ENCODE measurements around the gene BAIAP2.

The BAIAP2 gene

DNA sequence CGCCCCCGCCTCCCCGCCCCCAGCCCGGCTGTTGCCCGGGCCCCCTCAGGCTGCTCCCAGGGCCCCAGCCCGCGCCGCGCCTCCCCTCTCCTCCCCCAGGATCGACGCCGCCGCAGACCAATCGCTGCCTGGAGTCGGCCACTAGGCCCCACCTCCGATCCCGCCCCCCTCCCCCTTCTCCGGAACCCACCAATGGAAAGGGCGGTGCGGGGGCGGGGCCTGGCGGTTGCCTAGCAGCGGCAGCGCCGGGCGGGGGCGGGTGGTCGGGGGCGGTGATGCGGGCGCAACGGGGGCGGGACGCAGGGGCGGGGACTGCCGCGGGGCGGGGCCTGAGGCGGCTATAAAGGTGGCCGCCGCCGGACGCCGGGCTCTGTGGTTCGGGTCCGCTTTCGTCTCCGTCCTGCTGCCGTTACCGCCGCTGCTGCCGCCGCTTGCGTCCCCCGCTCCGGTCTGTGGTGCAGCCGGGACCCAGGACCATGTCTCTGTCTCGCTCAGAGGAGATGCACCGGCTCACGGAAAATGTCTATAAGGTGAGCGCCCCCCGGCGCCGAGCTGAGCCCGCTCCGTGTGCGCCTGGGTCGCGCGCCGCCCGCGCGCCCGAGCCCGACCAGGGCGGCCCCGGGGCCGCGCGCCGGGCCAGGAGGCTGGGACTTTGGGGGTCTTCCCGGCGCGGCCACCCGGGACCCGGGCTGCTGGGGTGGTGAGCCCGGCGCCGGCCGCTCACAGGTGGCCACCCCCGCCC is at the start of gene BAIAP2:
BAIAP2 (plus strand) TSS at position 373 of the 742 bp plus-strand sequence; CDS start at position 477, 104 bp downstream.
- CTCF ChIA-PET, result interaction anchor here (1.2 to 1.7 kb wide), 2 partner anchors 11 to 68 kb away, joined by 3 to 5 read pairs; no protein-coding TSS in a partner anchor
- H3K27ac Mint-ChIP-seq, result peak within 1 kb of the TSS; percentile 42

DNA sequence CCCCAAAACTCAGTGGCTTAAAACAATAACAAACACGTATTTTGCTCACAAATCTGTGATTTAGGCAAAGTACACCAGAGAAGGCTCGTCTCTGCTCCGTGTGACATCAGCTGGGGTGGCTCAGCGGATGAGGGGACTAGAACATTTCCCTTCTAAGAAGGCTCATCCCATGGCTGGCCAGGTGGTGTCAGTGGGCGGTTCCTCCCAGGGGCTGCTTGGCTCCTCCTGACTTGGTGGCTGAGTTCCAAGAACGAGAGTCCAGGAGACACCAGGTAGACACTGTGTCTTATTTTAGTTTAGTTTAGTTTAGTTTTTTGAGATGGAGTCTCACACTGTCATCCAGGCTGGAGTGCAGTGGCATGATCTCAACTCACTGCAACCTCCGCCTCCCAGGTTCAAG is 48.9 kb upstream of the BAIAP2 start:
- no peak overlapping the region for H3K27ac Mint-ChIP-seq
- H3K4me1 Mint-ChIP-seq, result peaks cover 18% of the 10 kb centered on the region
- H3K36me3 Mint-ChIP-seq, result no peaks in the 10 kb centered on the region
- no peaks in the 10 kb centered on the region for H3K9me3 Mint-ChIP-seq
- peaks cover 74% of the 10 kb centered on the region for H3K27me3 Mint-ChIP-seq
- DNase-seq, result no peak
- H3K4me3 Mint-ChIP-seq, result no peak overlapping the region
- CTCF ChIA-PET, result interaction anchor here (1.2 kb wide), 1 partner anchor 112 kb away, joined by 4 read pairs; no protein-coding TSS in a partner anchor

More for the DNA sequence above, at the start of gene BAIAP2:
- Mint-ChIP-seq H3K36me3 (no peaks in the 10 kb centered on the region), H3K9me3 (no peaks in the 10 kb centered on the region), H3K27me3 (peaks cover 86% of the 10 kb centered on the region), H3K4me1 (peaks cover 18% of the 10 kb centered on the region), H3K4me3 (peak within 1 kb of the TSS; percentile 86)
- peak; percentile 97 for DNase-seq

DNA sequence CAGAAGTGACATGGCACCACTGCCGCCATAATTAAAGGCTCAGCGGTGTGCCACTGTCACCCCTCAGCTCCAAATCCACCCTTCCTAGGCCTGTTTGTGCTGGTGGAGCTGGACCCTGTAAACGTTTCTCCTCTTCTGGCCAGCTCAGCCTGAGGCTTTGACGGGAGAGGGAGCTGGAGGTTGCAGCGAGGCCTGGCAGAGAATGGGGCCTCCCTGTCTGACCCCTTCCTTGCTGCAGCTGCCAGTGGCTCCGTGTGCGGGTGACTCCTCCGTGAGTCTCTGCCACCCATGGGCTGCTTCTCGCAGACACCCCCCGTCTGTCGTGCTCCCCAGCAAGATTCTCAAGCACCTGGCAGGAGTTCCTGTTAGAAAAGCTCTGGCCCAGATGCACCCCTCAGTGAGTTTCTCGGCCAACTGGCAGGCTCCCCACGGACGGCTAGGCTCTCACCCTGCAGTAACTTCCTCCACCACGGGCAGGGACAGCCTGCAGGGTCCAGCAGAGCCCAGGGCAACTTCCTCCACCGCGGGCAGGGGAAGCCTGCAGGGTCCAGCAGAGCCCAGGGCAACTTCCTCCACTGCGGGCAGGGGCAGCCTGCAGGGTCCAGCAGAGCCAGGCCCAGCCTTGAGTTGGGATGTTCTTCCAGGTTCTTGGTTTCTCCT is 48.0 kb upstream of the BAIAP2 start:
- Mint-ChIP-seq H3K4me3 (no peak overlapping the region), H3K27me3 (peaks cover 71% of the 10 kb centered on the region), H3K9me3 (no peaks in the 10 kb centered on the region), H3K27ac (no peak overlapping the region), H3K36me3 (no peaks in the 10 kb centered on the region), H3K4me1 (peaks cover 20% of the 10 kb centered on the region)
- no peak for DNase-seq
- CTCF ChIA-PET, result interaction anchor here (0.8 to 1.2 kb wide), 2 partner anchors 111 to 154 kb away, joined by 3 to 4 read pairs; no protein-coding TSS in a partner anchor

DNA sequence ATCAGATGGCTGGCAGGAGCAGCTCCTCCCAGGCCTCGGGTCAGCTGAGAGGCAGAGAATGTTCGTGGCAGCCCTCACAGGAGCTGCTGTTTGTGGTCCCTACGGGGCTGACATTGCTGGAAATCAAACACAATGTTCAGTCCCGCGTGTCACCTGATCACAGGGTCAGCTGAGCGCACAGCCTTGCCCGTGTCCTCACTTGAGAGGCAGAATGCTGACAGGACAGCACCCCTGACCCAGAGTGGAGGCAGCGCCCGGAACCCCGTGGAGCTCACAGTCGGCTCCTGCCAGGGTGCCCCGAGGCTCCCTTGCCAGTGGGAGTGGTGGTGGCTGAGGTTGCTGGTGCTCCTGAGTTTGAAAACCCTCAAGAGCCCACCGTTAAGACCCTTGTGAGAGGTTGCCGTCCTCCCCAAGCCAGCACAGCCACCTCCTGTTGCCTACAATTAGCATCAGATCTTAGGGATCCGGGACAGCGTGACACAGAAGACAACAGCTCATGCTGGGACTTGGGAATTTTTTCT is 47.0 kb upstream of the BAIAP2 start:
- Mint-ChIP-seq H3K9me3 (no peaks in the 10 kb centered on the region), H3K4me1 (peaks cover 25% of the 10 kb centered on the region), H3K4me3 (no peak overlapping the region), H3K27ac (no peak overlapping the region), H3K27me3 (peaks cover 60% of the 10 kb centered on the region), H3K36me3 (peaks cover 3% of the 10 kb centered on the region)
- CTCF ChIA-PET, result interaction anchor here (2.2 kb wide), 1 partner anchor 115 kb away, joined by 17 read pairs; no protein-coding TSS in a partner anchor
- DNase-seq, result no peak

GRCh38 chr17:80989586-80989913 is 45.4 kb upstream of the BAIAP2 start:
- peak overlapping the region; percentile 74 for H3K4me3 Mint-ChIP-seq
- peaks cover 7% of the 10 kb centered on the region for H3K36me3 Mint-ChIP-seq
- CTCF ChIA-PET, result interaction anchor here (0.7 to 2.2 kb wide), 4 partner anchors 39 to 113 kb away, joined by 3 to 17 read pairs (median 4); no protein-coding TSS in a partner anchor
- no peak overlapping the region for H3K27ac Mint-ChIP-seq
- DNase-seq, result no peak
- peaks cover 34% of the 10 kb centered on the region for H3K4me1 Mint-ChIP-seq
- H3K27me3 Mint-ChIP-seq, result peaks cover 52% of the 10 kb centered on the region
- no peaks in the 10 kb centered on the region for H3K9me3 Mint-ChIP-seq

GRCh38 chr17:80990921-80991644 is 43.9 kb upstream of the BAIAP2 start:
- Mint-ChIP-seq H3K36me3 (peaks cover 17% of the 10 kb centered on the region), H3K4me3 (peak overlapping the region; percentile 74), H3K27ac (peak overlapping the region; percentile 85), H3K4me1 (peaks cover 34% of the 10 kb centered on the region), H3K9me3 (no peaks in the 10 kb centered on the region), H3K27me3 (peaks cover 45% of the 10 kb centered on the region)
- CTCF ChIA-PET, result interaction anchor here (0.6 to 1.6 kb wide), 2 partner anchors 27 to 509 kb away, joined by 3 read pairs; no protein-coding TSS in a partner anchor
- DNase-seq, result no peak

DNA sequence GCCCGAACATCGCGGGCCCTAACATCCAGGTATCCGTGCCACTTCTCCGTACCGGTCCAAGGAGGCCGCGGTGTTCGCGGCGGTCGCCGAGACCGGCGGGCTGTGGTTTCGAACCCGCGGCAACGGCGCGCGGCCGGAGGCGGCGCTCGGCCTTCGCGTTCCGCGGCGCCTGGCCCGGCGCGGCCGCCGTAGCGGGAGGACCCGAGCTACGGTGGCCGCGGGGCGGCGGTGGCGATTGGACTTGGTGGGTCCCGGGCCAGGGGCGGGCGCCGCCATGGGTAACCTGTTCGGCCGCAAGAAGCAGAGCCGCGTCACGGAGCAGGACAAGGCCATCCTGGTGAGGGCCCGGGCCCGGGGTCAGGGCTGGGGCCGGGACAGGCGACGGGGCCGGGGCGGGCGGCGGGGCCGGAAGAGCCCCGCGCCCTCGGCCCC is 43.3 kb upstream of the BAIAP2 start, which contains the start of gene CHMP6:
CHMP6 (plus strand) TSS at position 197 of the 432 bp plus-strand sequence; CDS start at position 275, 78 bp downstream.
- Mint-ChIP-seq H3K9me3 (no peaks in the 10 kb centered on the region), H3K27me3 (peaks cover 43% of the 10 kb centered on the region), H3K4me1 (peaks cover 34% of the 10 kb centered on the region), H3K27ac (peak within 1 kb of the TSS; percentile 85), H3K4me3 (peak within 1 kb of the TSS; percentile 74), H3K36me3 (peaks cover 19% of the 10 kb centered on the region)
- CTCF ChIA-PET, result interaction anchor here (1.6 kb wide), 1 partner anchor 26 kb away, joined by 3 read pairs; no protein-coding TSS in a partner anchor
- peak; percentile 79 for DNase-seq

DNA sequence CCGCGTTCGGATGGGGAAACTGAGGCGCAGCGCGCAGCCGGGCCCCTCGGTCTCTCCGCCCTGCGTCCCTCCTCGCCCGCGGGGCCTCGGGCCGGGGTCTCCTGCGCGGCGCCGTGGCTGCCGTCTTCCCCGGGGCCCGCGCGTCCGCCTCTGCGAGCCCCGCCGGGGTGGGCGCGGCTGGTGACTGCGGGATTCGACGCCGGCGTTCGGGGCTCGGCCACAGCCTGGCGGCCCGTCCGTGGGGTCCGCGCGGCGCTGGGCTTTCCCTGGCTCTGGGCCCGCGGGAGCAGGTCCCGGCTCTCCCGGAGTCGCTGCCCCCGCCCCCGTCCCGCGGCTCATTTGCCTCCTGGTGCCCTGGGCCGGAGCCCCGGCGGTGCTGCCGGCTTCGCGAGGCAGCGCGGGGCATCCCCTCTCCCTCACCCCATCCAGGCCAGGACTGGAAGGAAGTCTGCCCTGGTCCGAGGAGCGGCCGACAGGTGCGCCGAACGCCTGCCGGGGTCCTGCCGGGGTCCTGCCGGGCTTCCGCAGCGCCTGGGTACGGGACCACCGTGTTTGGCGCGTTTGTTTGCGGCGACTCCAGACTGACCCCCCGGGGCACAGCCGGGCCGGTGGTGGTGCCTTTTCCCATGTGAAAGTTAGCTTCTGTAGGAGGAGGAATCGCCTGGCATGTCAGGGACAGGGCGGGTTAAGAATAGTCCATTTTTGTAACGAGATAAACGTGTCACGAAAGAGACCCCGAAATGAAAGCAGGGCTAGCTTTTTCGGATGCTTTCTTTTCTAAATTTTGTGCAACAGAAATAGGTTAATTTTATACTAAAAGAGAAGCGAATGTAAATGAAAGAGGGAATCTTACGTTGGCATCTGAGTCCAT is 42.6 kb upstream of the BAIAP2 start:
- Mint-ChIP-seq H3K27ac (peak overlapping the region; percentile 42), H3K9me3 (no peaks in the 10 kb centered on the region), H3K27me3 (peaks cover 37% of the 10 kb centered on the region), H3K4me3 (peak overlapping the region; percentile 72), H3K4me1 (peaks cover 34% of the 10 kb centered on the region), H3K36me3 (peaks cover 19% of the 10 kb centered on the region)
- peak; percentile 43 for DNase-seq
- CTCF ChIA-PET, result interaction anchor here (1.2 kb wide), 1 partner anchor 12 kb away, joined by 3 read pairs; no protein-coding TSS in a partner anchor

GRCh38 chr17:80992948-80993624 is 41.9 kb upstream of the BAIAP2 start:
- peaks cover 19% of the 10 kb centered on the region for H3K36me3 Mint-ChIP-seq
- peaks cover 29% of the 10 kb centered on the region for H3K27me3 Mint-ChIP-seq
- no peaks in the 10 kb centered on the region for H3K9me3 Mint-ChIP-seq
- CTCF ChIA-PET, result interaction anchor here (1.2 kb wide), 1 partner anchor 12 kb away, joined by 3 read pairs; no protein-coding TSS in a partner anchor
- DNase-seq, result no peak
- peak overlapping the region; percentile 42 for H3K27ac Mint-ChIP-seq
- H3K4me1 Mint-ChIP-seq, result peaks cover 34% of the 10 kb centered on the region
- H3K4me3 Mint-ChIP-seq, result peak overlapping the region; percentile 72

DNA sequence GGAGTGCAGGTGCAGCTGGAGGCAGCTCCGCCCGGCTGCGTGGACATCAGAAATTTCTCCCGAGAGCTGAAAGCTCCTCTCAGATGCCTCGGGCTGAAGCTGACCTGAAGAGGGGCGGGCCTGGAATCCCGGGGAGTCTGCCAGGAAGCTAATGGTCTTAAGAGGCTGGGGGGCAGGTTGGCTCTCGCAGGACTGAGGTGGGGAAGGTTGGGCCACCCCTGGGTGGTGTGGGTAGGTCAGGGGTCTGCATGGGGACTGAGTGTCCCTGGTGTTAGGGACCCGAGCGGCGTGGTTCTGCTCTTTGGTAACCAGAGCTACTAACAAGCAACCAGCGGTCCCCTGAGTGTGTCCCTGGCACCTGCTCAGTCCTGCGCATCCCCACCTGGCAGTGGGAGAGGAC is 39.8 kb upstream of the BAIAP2 start:
- CTCF ChIA-PET, result no interaction called here
- peaks cover 25% of the 10 kb centered on the region for H3K36me3 Mint-ChIP-seq
- H3K4me1 Mint-ChIP-seq, result peaks cover 21% of the 10 kb centered on the region
- no peaks in the 10 kb centered on the region for H3K9me3 Mint-ChIP-seq
- no peak for DNase-seq
- no peak overlapping the region for H3K27ac Mint-ChIP-seq
- H3K27me3 Mint-ChIP-seq, result peaks cover 11% of the 10 kb centered on the region
- no peak overlapping the region for H3K4me3 Mint-ChIP-seq

DNA sequence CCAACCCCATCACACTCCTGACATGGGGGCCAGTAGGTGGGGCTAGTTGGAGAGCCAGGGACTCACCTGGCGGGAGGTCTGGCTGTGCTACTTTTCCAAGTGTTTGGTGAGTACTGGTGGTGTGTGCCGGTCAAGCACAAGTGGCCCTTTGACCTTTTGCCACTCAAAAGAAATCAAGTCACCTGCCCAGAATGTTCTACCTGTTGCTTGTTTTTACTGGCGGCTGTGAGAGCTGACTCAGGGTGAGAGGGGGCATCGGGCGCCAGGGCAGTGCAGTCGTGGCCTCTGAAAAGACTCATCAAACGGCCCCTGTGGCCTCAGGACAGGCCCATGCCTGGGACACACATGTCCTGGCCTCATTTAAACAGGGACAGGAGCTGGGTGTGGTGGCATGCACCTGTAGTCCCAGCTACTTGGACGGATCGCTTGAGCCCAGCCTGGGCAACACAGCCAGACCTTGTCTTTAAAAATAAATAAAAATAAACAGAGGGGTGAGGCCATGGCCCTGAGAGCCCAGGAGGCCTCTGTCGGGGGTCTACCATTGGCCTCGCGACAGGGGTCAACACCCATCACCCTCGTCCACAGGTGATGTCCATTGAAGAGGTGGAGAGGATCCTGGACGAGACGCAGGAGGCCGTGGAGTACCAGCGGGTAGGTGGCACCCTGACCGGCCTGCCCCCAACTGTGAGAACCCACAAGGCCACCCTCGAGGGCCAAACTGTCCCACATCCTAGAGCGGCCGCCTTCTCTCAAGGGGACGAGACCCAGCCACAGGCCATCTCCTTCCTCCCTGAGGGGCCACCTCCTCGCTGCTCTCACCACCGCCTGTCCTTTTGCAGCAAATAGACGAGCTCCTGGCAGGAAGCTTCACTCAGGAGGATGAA is 38.3 kb upstream of the BAIAP2 start:
- H3K36me3 Mint-ChIP-seq, result peaks cover 25% of the 10 kb centered on the region
- H3K9me3 Mint-ChIP-seq, result no peaks in the 10 kb centered on the region
- H3K4me3 Mint-ChIP-seq, result no peak overlapping the region
- no peak for DNase-seq
- CTCF ChIA-PET, result no interaction called here
- H3K27me3 Mint-ChIP-seq, result peaks cover 9% of the 10 kb centered on the region
- peaks cover 14% of the 10 kb centered on the region for H3K4me1 Mint-ChIP-seq
- no peak overlapping the region for H3K27ac Mint-ChIP-seq
